GM21786 (cell line): ENCODE data around the gene FTCDNL1.
A peak's percentile ranks its signal among the peaks of the same experiment; 100 is the strongest.

Source experiments
- ATAC-seq: cut with Tn5 transposase; IDR thresholded peaks from one replicate; pipeline ENCODE4 v1.9.1; 2021; ENCODE audit not compliant: unreplicated experiment

The FTCDNL1 gene

DNA sequence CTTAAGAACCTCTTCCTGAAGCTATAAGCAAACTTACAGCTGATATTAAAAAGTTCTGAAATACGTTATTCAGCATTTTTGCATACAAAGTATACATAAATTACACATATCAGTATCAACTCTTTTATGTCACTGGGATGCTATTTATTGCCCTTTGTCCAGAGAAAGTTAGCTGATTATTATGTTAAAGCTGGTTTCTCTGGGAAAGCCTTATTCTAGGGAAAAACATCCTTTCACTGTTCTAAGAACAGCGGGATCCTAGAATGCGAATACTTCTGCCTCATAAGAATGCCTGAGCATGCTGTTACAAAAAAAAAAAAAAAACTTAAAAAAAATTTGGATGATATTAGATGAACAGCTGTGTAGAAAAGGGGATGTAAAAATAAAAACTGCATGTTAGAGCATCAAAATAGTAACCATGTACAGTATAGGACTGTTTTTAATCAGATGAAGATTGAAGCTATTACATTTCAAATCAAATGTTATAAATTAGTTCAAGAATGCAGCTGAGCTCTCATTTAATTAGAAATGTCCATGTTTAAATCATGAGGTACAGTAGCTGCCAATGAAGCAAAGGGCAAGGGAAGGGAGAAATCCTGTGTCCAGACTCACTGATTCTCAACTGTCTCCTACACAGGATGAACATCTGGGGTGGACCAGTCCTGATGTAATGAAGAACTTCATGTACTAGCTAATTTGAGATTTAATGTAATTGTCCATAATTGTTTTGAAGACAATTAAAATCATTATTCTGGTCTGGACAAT is 8.2 kb downstream of the FTCDNL1 start:
- no peak for ATAC-seq

- no peak for ATAC-seq
Measured at GRCh38 chr2:199841409-199841808, 9.6 kb downstream of the FTCDNL1 start.

DNA sequence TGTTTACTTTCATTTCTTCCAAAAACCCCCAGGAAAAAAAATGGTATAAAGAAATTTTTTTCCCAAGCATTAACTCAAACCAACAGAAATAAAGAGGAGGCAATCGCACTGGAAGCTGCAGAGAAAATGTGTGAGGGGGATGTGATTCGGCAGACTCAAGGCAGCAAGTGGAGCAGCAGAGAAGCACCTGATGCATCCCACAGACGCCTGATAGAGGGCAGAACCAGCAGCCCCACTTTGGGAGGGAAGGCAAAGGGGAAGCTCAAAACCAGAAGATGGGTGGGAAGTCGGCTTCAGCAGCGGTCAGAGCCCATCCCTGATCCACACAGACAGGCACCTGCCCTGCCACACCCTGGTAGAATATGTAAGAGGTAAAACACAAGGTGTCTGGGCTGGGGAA is 12.6 kb downstream of the FTCDNL1 start:
- no peak for ATAC-seq

- ATAC-seq, result no peak
Measured at GRCh38 chr2:199836943-199837342, 14.0 kb downstream of the FTCDNL1 start.

DNA sequence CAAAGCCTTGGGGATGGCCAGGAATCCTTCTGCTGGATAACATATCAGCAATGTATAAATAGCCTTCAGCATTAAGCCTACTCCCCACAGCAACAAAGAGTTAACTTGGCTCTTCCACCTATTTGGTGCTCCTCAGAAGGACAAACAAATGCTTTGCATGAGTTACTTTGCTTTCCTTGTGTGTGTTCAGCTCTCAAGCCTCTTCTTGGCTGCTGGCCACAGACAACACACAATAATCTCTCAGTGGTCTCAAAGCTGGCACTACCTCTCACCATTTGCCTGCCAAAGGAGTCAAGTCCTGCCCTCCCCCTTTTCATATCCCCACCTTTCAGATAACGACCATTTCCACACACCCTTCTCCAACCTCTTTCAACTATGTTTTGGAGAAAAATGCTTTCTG is 17.5 kb downstream of the FTCDNL1 start:
- no peak for ATAC-seq

DNA sequence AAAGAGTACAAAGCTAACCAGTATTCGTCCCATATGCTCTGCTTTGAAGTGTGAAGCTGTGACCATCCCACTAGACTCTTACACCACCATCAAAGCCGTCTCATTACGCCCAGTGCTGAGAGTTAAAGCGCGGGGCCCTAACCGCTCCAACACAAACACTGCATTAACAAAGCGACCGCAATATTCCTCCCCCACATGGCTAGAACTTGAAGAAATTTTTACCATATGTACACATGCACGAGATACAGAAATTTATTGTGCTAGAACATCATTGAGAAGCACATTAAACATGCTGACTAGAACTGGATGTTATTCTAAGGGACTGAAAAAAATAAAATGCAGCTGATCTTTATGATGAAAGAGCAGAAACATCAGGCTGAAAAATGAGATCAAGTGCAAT is 20.5 kb downstream of the FTCDNL1 start:
- ATAC-seq, result no peak

- ATAC-seq, result no peak
Measured at GRCh38 chr2:199829628-199830027, 21.4 kb downstream of the FTCDNL1 start.

GRCh38 chr2:199819746-199820145 is 31.2 kb downstream of the FTCDNL1 start:
- ATAC-seq, result no peak

- ATAC-seq, result no peak
Measured at GRCh38 chr2:199818754-199819153, 32.2 kb downstream of the FTCDNL1 start.

DNA sequence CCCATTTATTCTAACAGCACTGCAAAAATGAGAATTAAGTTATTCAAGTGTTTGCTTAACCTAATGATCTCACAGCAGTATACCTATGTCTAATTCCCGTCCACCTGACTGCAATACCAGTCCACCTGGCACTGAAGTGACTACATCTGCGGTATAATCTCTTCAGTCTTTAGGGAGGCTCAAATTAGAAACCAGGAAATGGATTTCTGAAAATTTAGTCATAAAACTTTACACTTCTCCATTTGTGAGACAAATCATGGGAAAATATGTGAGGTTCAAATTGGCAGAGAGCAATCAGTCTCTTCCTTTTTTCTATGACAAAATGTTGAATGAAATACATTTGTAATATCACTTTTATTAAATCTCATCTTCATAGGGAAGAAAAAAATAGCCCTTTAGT is 33.0 kb downstream of the FTCDNL1 start:
- no peak for ATAC-seq

- no peak for ATAC-seq
Measured at GRCh38 chr2:199814817-199815211, 36.2 kb downstream of the FTCDNL1 start.

DNA sequence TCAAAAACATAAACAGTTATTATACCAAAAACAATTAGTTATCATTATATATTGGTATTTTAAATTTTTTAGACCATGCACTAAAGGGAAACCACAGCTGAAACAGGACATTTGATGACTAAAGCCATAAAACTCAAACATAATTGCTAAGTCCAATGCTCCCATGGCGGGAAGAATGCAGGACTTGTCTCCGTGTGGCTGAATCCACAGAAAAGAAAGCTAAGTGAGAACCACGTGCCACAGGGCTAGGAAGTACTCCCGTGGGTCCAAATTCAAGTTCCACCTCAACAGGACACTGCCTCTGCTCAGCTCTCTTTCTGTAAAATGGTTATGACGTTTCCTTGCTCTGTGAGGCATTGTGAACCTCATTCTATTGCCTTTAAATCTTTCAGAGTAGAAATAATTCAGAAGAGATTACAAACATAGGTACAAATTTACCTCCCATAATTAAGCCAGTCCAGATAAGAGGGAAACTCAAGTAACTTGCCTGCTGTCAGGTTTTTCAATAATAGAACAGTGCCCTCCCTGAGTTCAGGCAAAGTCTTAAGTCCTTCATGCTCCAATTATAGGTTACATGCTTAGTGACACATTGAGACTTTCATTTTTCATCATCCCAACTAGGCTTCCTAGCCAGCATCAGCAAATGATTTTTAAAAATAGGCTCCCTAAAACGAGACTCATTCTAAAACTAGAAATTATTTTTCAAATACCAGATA is 36.7 kb downstream of the FTCDNL1 start:
- no peak for ATAC-seq

- no peak for ATAC-seq
Measured at GRCh38 chr2:199812493-199812892, 38.5 kb downstream of the FTCDNL1 start.

DNA sequence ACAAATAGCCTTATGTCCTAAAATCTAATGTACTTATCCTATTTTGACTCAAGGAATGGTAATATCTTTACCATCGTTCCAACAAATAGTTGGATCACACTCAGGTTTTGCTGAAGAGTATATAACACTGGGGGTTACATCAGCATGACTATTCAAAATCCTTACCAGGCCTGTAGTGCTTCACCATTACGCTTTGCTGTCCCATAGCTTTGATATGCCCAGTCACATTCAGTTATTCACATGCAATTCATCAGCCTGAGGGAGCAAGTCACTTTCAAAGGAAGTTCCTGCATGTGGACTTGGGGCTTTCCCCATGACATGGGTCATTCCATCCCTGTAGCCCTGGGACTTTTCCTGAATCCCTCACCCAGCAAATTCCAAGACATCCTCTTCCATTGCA is 39.6 kb downstream of the FTCDNL1 start:
- ATAC-seq, result no peak

DNA sequence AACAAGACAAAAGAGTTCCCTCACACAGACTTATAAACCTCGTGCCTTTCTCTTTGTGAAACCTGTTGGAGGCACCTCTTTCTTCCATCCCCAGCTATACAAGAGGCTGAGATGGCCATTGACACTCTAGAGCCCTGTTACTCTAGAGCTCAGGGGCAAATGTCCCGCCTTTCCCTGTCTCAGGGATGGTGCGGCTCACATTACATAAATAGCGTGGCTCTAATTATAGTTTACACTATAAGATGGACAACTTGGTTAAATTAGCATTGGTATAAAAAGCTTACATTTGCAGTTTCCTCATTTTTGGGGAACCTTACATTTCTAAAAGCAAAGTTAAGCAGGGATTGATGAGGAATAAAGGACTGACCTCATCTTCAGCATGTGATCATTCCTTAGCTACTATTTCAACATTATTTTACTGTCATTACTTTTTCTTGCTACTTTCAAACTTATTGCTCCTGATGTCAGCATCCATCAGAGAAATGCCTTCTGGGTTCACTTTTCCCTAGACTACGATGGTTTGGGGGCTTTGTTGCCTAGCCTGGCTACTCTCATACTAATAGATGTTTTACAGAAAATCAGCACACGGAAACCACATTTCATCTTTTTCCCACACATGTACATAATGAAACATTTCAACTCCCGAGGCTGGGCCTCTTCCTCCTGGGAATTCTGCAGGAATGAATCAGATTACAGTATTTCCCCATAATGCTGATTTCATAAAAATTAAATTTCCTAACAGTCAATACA is 40.4 kb downstream of the FTCDNL1 start:
- no peak for ATAC-seq

DNA sequence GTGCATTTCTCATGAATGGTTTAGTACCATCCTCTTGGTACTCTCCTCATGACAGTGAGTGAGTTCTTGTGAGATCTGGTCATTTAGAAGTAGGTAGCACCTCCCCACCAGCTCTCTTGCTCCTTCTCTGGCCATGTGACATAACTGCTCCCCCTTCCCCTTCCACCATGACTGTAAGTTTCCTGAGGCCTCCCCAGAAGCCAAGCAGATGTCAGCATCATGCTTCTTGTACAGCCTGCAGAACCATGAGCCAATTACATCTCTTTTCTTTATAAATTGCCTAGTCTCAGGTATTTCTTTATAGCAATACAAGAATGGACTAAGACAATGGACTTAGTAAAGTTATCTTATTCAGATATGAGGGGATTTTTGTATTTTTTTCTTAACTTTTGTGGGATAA is 43.0 kb downstream of the FTCDNL1 start:
- ATAC-seq, result no peak

DNA sequence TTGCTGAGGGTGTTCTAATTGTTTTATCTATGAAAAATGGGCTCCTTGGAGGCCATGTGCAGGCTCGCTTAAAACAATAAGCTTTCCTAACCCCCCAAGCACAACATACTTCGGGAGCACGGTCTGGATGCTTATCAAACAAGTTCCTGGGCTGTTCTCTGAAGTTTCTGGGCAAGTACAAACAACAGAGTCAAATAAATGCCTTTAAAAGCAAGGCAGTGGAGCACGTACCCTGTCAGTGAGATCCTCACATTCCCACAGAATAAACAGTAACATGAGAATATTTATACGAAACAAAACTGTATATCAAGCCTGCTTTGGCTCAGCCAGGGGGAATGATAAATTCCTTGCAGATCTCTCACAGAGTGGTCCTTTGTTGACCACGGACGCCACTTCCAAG is 44.8 kb downstream of the FTCDNL1 start:
- no peak for ATAC-seq

- no peak for ATAC-seq
Measured at GRCh38 chr2:199804831-199805230, 46.2 kb downstream of the FTCDNL1 start.

GRCh38 chr2:199798831-199799580 is 52.0 kb downstream of the FTCDNL1 start:
- ATAC-seq, result no peak

DNA sequence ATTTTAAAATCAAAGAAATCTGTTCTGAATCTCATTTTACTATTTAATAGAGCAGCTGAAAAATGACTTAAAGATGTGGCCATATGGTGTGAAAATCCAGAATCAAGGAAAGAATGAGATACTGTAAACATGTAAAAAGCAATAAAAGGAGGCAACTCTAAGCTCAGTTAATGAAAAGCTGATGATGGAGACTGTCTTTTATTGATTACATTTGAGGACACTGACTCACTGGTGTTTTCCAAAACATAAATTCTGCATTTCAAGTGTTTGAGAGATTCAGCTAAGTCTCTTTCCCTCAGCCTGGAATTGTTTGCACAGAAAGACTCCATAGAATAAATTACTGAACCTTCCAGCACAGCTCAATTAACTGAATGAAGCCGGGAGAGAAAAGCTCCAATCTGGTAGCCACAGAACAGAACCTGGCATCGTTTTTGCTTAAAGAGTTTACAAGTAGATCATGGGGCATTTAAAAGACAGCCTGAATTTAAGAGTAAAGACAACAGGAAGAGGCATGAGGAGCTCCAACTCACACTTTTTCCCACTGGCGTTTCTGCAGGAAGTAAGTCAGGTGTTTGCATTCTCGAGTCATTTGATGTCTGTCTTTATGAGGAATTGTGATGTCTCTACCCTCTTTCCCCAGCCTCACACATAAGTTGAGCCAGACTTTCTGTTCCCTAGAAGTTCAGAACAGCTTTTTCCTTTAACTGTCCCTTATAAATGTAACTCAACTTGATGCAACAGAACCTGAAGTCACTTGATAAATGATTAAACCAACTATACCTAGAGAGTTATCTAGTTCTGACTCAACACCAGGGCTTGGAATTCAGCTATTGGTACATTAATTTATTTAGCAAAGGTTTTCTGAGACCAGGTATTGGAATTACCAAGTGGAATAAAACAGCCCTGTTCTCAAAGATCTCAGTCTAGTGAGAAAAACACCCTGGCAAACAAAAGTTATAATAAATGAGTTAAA is 53.3 kb downstream of the FTCDNL1 start:
- ATAC-seq, result peak; percentile 56
